ENCODE results near the gene UBTF.
"Not testable (repeated sequence)": the region's sequence is repeated elsewhere in the genome, so short reads cannot be mapped to it uniquely, and the experiment has no call there.

The UBTF gene

GRCh38 chr17:44247876-44248736, 28.6 kb upstream of the UBTF start:
- no peak for DNase-seq

- no peak for DNase-seq
Measured at GRCh38 chr17:44247440-44247841, 28.0 kb upstream of the UBTF start.

GRCh38 chr17:44241106-44241624, 21.7 kb upstream of the UBTF start:
- DNase-seq, result peak in 3 of 51 donors; percentile 2 to 7 (median 6)

GRCh38 chr17:44237886-44238285, 18.4 kb upstream of the UBTF start:
- DNase-seq, result not testable (repeated sequence)

- DNase-seq, result no peak
Measured at GRCh38 chr17:44236444-44236991, 17.0 kb upstream of the UBTF start.

- peak in 1 of 51 donors; percentile 4 for DNase-seq
Measured at GRCh38 chr17:44235583-44235936, 16.1 kb upstream of the UBTF start.

- DNase-seq, result no peak
Measured at GRCh38 chr17:44233582-44233981, 14.1 kb upstream of the UBTF start.

- no peak for DNase-seq
Measured at GRCh38 chr17:44232061-44232460, 12.6 kb upstream of the UBTF start.

- no peak for DNase-seq
Measured at GRCh38 chr17:44230140-44230539, 10.7 kb upstream of the UBTF start.

- no peak for DNase-seq
Measured at GRCh38 chr17:44229090-44229489, 9.6 kb upstream of the UBTF start.

GRCh38 chr17:44223541-44224071, 4.1 kb upstream of the UBTF start:
- peak in 18 of 51 donors; percentile 8 to 48 (median 20) for DNase-seq

GRCh38 chr17:44222112-44222869, 2.8 kb upstream of the UBTF start:
- peak; percentile 45 to 91 (median 78) for DNase-seq

GRCh38 chr17:44221862-44222111, 2.3 kb upstream of the UBTF start:
- peak in 4 of 51 donors; percentile 48 to 88 (median 55) for DNase-seq

GRCh38 chr17:44221084-44221861, 1.8 kb upstream of the UBTF start:
- peak in 50 of 51 donors; percentile 20 to 88 (median 62) for DNase-seq

- DNase-seq, result peak in 33 of 51 donors; percentile 18 to 77 (median 57)
Measured at GRCh38 chr17:44220213-44221083, 973 bp upstream of the UBTF start.

- DNase-seq, result peak in 23 of 51 donors; percentile 39 to 79 (median 53)
Measured at GRCh38 chr17:44219108-44219615, 313 bp downstream of the UBTF start.

GRCh38 chr17:44218344-44219107, 949 bp downstream of the UBTF start:
- DNase-seq, result peak in 50 of 51 donors; percentile 36 to 91 (median 81)

- DNase-seq, result peak in 2 of 51 donors; percentile 54 to 59
Measured at GRCh38 chr17:44217738-44218343, 1.6 kb downstream of the UBTF start.

- no peak for DNase-seq
Measured at GRCh38 chr17:44216694-44217093, 2.8 kb downstream of the UBTF start.

Data from hypothalamus (tissue), 51 donors.